ENCODE results near the gene TTLL3.
"Not testable (repeated sequence)": the region's sequence is repeated elsewhere in the genome, so short reads cannot be mapped to it uniquely, and the experiment has no call there.

Gene TTLL3

GRCh38 chr3:9809615-9810432 is at the start of gene TTLL3:
Gene TTLL3 (plus strand): TSS chr3:9810262. CDS start chr3:9810662, 400 bp downstream.
- DNase-seq (ENCODE audit: low read depth), result peak; percentile 44

DNA sequence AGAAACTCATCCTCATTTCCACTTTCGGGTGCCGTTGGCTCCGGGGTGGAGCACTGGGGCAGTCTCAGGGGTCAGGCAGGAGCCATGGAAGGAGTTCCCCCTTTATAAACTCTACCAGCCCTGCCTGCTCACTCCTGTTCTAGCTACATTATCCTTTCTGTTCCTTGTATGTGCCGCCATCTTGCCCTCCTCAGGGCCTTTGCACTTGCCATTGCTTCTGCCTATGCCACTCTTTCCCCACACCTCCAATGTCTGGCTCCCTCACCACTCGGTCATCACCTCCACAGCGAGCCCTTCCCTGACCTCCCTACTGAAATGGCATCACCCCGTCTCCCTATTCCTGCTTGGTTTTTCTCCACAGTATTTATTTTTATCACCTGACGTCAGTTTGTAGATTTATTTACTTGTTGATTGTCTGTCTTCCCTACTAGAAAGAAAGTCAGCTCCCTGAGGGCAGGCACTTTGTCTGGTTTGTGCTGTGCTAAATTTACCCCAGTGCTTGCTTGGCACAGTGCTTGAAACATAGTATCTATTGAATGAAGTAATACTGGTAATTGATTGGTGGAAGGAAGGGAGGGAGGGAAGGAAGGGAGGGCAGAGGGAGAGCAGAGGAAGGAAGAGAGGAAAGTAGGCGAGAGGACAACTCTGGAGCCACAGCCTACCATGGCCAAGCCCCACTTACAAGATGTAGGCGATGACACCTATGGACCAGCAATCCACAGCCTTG is 49.1 kb upstream of the TTLL3 start:
- no peak for DNase-seq (ENCODE audit: low read depth)

DNA sequence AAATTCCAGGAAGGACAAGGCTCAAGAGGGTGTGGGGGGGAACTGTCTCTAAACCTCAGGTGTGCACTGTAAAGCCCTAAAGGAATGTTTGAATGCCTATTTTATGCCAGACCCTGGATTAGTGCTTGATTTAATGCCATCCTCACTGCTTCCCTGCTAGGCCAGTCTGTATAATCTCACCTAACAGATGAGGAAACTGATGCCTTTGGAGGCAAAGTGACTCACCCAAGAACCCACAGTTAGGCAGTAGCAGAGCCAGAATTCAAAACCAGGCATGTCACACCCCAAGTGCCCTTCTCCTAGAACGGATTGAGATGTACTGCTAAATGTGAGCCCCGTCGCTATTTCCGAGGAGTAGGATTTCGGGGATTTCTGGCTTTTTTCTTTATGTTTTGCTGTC is 48.1 kb upstream of the TTLL3 start:
- no peak for DNase-seq (ENCODE audit: low read depth)

GRCh38 chr3:9762871-9763270 is 47.2 kb upstream of the TTLL3 start:
- DNase-seq (ENCODE audit: low read depth), result no peak

- no peak for DNase-seq (ENCODE audit: low read depth)
Measured at GRCh38 chr3:9765865-9766264, 44.2 kb upstream of the TTLL3 start.

- DNase-seq (ENCODE audit: low read depth), result no peak
Measured at GRCh38 chr3:9767418-9767817, 42.6 kb upstream of the TTLL3 start.

GRCh38 chr3:9768141-9768775 is 41.8 kb upstream of the TTLL3 start:
- DNase-seq (ENCODE audit: low read depth), result no peak

DNA sequence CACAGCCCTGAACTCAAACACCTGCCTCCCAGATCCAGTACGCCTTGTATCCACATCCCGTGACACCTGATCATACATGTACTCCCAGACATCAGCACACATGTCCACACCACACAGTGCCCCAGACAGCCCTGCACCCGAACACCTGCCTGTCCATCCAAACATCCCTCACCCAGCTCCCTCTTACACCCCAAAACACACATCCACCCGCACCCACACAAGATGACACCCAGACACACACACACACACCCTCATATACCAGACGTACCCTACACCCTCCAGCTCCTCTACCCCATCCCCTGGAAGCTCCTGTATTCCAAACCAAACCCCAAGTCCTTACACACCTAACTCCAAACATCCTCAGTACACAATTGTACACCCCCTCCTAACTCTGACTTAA is 41.0 kb upstream of the TTLL3 start:
- no peak for DNase-seq (ENCODE audit: low read depth)

GRCh38 chr3:9769426-9770275 is 40.4 kb upstream of the TTLL3 start, which contains the start of gene CAMK1:
Gene CAMK1 (minus strand): TSS chr3:9769947. CDS start chr3:9767749, 2,198 bp downstream.
- peak; percentile 32 for DNase-seq (ENCODE audit: low read depth)

GRCh38 chr3:9770276-9770812 is 39.7 kb upstream of the TTLL3 start:
- no peak for DNase-seq (ENCODE audit: low read depth)

DNA sequence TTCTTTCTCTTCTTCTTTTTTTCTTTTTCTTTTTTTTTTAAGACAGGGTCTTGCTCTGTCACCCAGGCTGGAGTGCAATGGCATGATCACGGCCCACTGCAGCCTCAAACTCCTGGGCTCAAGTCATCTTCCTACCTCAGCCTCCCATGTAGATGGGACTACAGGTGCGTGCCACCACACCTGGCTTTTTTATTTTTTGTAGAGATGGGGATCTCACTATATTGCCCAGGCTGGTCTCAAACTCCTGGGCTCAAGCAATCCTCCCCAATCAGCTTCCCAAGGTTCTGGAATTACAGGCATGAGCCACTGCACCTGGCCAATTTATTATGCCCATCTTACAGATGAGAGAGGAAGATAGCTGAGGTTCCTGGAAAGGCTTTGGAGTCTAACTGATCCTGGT is 39.1 kb upstream of the TTLL3 start:
- DNase-seq (ENCODE audit: low read depth), result not testable (repeated sequence)

- no peak for DNase-seq (ENCODE audit: low read depth)
Measured at GRCh38 chr3:9776896-9777693, 33.0 kb upstream of the TTLL3 start.

DNA sequence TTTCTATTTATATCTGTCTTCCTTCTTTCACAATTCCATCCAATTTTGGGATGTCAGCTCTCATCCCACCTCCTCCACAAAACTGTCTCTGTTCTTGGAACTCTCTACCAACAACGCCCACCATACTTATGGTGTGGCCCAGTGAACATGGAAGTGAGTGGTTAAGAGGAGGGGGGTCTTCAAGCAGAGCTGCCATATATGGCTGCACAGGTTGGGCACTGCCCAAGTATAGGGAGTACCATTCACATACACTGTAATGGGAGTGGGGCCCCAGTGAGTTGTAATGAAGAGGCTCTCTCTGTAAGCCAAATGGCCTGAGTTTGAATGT is 32.4 kb upstream of the TTLL3 start:
- no peak for DNase-seq (ENCODE audit: low read depth)

DNA sequence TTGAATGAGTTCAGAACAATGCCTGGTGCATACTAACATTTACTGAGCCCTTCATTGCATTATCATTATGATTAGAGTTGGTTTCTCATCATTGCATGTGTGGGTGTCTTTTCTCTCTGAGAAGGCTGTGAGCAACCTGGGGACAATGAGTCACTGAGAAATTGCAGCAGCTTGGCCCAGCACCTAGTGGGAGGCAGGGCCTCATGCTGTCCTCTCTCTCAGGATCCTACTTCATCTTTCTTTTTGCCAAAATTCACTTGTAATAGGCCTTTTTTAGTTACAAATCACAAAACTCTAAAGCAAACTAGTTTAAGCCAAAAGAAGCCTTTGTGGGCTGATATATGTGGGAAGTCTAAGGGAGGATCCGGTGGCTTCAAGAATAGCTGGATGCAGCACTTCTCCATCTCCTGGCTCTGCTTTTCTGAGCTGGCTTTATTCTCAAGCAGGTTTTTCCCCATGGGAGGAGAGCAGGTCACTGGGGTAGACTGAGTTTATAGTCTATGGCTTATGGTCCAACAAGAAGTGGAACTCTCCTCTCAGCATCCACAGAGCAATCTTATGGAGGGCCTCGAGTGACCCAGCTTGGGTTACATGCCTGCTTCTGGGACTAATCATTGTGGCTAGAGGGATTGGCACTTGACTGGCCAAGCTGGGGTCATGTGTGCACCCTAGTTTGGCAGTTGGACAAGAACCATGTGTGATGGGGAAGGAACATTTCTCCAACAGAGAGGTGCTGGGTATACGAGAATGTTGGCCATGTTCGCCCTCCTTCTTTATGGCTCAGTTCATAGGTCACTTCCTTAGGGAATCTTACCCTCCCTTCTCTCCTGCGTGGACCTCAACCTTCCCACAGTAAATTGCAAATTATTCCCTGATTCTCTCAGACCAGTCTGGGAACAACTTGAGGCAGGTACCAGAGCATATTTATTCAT is 31.7 kb upstream of the TTLL3 start:
- DNase-seq (ENCODE audit: low read depth), result peak; percentile 51

DNA sequence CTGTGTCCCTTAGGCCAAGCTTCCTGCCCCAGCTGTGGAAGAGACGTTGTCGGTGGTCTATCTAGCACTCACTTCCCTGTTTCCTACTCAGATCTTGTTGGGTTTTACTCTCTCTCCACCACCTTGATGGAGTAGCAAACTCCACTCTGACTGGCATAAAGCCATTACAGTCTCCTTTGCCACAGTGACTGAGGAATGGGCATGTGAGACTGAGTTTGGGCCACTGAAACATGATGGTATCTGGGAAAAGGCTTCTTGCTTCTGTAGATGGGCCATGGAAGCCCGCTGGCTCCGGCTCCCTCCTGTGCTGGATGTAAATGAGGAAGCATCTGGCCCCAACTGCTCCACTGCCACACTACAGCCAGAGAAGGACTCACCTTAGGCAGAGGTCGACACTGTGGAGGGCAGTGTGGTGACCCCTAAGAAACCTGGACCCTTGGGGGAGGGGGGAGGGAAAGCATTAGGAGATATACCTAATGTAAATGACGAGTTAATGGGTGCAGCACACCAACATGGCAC is 30.9 kb upstream of the TTLL3 start:
- no peak for DNase-seq (ENCODE audit: low read depth)

GRCh38 chr3:9779721-9780457 is 30.2 kb upstream of the TTLL3 start:
- no peak for DNase-seq (ENCODE audit: low read depth)

- DNase-seq (ENCODE audit: low read depth), result no peak
Measured at GRCh38 chr3:9780458-9780812, 29.6 kb upstream of the TTLL3 start.

DNA sequence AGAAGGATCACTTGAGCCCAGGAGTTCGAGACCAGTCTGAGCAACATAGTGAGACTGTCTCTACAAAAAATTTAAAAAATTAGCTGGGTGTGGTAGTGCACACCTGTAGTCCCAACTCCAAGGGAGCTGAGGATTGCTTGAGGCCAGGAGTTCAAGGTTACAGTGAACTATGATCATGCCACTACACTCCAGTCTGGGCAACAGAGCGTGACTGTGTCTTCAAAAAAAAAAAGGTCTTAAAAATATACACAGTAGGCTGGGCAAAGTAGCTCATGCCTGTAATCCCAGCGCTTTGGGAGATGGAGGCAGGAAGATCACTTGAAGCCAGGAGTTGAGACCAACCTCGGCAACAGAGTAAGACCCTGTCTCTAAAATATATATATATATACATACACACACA is 29.2 kb upstream of the TTLL3 start:
- no peak for DNase-seq (ENCODE audit: low read depth)

- no peak for DNase-seq (ENCODE audit: low read depth)
Measured at GRCh38 chr3:9781551-9781950, 28.5 kb upstream of the TTLL3 start.
